Measurements from ENCODE around the gene COQ4.

Gene COQ4

DNA sequence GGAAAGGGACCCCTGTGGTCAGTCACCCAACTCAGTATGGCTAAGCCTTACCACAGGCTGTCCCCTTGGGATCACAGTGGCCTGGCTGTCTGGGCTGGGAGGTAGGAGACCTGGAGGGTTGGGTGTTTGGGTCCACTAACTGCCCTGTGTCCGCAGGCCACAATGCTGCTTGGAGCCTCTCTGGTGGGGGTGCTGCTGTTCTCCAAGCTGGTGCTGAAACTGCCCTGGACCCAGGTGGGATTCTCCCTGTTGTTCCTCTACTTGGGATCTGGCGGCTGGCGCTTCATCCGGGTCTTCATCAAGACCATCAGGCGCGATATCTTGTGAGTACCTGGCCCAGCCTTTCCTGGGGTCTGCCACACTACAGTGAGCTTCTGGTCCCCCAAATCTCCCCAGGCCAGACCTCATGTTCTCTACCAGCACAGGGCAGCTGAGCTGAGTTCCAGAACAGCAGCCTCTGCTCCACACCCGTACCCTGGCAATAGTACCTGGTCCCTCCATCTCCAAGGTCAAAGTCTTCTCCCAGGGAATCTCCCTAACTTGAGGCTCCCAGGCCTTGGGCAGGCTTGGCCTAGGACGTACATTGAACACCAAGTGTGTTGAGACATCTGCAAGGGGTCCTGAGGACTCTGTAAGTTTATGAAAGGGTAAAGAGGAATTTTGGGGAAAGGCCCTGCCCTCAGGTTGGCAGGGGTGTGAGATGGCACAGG, 20.5 kb downstream of the COQ4 start:
- no peak for DNase-seq

DNA sequence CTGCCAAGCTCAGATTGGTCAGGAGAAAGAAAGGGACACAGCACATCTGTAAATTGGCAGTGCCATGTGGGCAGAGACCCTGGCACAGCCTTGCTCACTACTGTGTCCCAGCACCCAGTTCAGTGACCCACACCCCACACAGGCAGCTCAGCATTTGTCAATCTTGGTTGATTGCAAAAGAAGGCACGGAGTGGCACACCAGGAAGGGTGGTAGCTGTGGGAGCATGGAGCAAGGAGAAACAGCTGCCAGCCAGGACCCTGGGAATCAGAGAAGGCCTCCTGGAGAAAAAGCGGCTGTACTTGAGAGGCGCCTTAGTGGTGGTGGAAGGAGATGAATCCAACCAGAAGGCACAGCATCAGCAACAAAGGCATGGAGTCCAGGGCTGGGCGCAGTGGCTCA, 21.2 kb downstream of the COQ4 start:
- no peak for DNase-seq

DNA sequence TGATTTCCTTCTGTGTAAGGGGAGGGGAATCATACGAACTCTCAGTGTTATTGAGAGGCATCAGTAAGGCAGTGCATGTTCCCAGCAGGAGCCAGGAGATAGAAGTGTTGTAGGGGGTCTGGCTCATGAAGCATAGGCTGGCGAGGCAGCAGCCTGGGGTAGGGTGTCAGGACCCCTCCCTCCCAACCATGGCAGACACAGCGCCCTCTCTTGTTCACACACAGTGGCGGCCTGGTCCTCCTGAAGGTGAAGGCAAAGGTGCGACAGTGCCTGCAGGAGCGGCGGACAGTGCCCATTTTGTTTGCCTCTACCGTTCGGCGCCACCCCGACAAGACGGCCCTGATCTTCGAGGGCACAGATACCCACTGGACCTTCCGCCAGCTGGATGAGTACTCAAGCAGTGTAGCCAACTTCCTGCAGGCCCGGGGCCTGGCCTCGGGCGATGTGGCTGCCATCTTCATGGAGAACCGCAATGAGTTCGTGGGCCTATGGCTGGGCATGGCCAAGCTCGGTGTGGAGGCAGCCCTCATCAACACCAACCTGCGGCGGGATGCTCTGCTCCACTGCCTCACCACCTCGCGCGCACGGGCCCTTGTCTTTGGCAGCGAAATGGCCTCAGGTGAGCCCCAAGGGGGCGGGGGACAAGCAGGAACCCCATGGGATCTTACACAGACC, 22.4 kb downstream of the COQ4 start:
- DNase-seq: no peak

DNA sequence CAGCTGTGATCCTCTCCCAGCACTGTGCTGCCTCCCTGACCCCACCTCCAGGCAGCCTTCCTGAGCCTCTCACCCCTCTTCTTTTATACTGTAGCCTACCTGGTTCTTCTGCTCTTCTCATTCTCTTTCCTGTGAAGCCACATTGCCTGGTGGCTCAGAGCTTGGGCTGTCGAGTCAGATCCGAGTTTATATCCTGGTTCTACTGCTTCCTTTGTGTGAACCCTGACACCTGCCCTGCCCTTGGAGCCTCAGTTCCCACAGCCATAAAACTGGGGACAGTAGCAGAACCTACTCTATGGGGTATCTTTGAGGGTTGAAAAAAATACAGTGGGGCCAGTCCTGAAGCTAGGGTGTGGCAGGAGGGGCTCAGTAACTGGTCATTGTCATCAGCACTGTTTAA, 26.5 kb downstream of the COQ4 start:
- no peak for DNase-seq

DNA sequence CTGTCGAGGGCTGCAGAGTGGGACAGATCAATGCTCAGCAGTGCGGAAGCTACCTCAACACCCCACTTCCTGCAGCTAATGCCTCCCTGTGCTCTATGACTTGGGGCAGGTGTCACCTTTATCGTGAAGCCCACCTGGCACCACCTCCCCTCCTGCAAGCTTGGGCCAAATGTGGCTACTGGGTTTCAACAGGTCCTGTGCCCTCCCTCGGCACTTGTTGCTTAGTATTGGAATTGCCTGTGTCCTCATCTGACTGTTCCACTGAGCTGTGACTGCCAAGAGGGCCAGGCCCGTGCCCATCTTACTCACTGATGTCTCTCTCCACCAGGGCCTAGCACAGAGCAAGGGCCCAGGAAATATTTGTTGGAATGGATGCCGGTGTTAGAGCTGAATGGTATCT, 27.1 kb downstream of the COQ4 start:
- no peak for DNase-seq

DNA sequence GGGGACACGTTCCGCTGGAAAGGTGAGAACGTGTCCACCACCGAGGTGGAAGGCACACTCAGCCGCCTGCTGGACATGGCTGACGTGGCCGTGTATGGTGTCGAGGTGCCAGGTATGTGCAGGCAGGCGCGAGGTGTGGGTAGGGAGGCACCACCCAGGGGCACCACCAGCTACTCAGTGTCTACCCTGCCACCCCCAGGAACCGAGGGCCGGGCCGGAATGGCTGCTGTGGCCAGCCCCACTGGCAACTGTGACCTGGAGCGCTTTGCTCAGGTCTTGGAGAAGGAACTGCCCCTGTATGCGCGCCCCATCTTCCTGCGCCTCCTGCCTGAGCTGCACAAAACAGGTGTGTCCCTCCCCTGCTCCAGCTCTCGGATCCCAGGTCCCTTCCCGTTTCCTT, 32.8 kb downstream of the COQ4 start:
- no peak for DNase-seq

DNA sequence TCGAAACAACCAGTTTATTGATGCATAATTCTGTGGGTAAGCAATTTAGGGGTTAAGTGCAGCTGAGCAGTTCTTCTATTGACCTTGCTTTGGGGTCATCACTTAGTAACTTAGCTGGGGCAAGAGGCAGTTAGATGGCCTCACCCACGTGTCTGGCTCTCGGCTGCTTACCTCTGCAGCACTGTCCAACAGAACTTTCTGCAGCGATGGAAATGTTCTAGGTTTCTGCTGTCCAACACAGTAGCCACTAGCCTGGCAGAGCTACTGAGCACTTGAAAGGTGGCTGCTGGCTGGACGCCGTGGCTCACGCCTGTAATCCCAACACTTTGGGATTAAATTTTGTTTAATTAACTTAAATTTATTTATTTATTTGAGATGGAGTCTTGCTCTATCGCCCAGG, 35.5 kb downstream of the COQ4 start:
- no peak for DNase-seq

DNA sequence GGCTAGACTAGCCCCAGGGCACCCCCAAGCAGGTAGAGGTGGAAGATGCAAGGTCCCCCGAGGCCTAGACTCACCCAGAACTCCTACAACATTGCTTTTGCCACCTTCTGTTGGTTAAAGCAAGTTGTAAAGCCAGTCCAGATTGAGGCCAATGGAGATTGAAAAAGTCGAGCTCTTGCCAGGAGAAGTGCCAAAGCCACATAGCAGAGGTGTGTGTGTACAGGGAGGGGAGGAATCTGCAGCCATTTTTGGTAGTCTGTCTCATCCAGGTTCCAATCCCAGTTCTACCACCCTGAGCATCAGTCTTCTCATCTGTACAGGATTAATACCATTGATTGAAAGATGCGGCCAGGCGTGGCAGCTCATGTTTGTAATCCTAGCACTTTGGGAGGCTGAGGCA, 36.2 kb downstream of the COQ4 start:
- DNase-seq: no peak

DNA sequence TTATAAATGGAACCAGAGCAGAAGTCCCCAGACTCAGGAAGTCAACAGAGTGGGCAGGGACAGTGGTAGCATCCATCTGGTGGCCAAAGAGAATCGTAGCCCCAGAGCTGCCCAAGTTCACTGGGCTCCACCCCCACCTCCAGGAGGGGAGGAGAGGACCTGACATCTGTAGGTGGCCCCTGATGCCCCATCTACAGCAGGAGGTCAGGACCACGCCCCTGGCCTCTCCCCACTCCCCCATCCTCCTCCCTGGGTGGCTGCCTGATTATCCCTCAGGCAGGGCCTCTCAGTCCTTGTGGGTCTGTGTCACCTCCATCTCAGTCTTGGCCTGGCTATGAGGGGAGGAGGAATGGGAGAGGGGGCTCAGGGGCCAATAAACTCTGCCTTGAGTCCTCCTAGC, 38.2 kb downstream of the COQ4 start:
- no peak for DNase-seq

DNA sequence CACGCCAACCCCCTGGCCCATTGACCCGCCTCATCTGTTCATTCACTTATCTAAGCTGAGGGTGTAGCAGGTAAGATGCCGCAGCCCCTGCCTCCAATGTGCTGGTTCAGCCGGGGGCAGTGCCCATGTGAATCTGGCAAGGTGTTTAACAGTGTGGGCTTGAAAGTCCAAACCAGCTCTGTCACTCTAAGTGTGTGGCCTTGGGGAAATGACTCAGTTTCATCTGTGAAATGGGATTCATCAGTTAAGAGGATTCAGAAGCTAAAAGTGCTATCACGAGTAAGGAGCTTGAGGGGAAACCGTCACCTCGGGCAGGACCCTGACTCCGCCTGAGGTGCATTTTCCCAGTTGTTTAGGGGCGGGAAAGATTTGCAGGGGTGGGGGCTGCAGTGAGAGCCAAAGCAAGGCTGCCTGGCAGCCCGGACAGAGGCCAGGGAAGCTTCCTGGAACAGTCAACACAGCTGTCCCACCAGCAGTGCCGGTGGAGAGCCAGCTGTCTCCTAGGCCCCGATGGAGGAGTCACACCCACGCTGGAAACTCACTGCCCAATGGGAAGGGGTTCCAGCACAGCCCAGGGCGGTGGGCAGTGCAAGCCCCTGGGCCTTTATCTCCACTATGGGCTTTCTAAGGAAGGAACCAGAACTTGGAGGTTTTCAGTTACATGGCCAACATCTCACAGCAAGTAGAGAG, 38.8 kb downstream of the COQ4 start:
- no peak for DNase-seq

DNA sequence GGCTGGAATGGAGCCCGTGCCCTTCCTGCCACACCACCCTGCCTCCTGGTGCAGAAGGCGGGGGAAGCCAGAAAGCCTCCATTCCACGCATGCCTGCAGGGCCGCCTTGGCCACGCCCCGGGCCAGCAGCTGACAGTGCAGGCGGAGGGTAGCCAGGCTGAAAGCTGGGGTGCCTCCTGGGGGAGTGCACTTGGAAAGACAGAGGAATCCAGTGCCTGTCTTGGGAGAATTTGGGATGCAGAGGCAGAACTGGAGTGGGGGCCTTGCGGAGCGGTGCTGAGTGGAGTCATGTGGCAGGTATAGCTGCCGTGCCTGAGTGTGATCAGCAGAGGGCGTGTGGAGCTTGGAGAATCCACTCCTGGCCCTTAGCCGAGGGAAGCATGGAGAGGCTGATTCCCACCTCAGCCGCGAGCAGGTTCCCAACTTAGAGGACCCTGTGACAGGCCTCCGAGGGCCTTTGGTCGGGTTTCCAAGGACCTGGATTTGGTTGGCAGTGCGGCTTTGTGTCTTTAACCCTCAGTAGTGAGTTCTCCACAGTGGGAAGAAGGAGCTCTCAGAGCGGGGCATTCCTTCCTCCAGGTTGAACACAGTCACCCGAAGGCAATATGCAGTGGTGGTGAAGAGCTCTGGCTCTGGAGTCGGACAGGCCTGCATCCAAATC, 39.5 kb downstream of the COQ4 start:
- peak; percentile 66 for DNase-seq

DNA sequence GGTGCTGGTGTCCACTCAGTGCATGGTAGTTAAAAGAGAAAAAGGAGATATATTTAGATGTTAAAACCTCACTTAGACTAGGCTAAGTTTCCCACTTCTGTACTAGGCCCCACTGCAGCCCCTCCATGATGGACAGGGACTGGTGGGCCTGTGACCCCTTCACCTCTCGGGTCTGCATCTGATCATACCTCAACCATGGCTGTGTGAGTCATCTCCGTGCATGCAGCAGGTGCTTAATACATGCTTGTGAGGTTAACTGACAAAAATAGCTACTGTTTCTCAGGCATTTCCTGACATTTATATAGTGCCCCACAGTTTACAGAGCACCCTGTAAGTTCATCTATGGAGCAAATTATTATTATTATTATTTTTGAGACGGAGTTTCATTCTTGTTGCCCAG, 40.1 kb downstream of the COQ4 start:
- DNase-seq: no peak

DNA sequence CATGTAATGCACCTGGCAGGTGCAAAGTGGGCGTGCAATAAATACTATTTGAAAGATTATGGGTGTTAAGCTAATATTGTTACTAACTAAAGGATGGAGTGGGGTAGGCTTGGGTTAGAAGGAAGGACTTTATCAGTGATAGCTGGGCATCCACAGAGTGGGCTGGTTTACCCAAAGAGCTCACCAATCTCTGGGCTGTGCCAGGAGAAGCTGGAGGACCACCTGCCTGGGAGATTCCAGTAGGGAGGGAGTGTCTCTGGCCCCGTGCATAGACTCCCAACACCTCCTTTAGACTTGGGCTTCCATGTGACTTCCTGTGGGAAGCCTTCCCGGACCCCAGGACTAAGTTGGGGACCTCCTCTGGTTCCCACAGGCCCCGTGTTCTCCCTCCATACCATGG, 42.9 kb downstream of the COQ4 start:
- no peak for DNase-seq

DNA sequence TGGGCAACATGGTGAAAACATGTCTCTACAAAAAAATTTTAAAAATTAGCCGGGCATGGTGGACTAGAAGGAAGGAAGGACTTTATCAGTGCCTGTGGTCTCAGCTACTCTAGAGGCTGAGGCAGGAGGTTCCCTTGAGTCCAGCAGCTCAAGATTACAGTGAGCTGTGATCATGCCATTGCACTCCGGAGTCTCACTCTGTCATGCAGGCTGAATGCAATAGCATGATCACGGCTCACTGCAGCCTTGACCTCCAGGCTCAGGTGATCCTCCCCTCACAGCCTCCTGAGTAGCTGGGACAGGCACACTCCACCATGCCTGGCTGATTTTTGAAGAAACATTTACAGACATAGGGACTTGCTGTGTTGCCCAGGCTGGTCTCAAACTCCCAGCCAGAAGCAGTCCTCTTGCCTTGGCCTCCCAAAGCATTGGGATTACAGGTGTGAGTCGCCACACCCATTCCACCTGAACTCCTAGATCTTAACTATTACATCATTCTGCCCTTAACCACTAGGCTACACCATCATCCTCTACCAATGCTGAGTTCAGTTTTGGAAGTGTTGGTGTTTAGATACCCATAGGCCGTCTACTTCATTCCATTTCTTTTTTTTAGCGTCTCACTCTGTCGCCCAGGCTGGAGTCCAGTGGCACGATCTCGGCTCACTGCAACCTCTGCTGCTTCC, 46.5 kb downstream of the COQ4 start:
- no peak for DNase-seq

DNA sequence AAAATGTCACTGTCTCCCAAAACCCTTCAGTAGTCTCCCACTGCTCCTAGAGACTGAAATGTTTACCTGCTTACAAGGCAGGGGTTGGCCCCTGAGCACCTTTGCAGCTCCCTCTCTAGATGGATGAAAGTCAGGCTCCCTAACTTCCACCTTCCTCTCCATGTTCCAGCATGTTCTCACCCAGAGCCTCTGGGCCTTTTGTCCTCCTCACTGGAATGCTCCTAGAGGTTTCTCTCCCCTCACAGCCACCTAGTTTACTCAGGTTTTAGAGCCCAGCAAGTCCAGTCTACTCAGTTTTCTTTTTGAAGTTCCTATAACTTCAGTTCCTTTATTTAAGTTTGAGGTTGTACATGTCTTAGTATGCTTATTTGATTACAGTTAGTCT, 47.7 kb downstream of the COQ4 start:
- no peak for DNase-seq

DNA sequence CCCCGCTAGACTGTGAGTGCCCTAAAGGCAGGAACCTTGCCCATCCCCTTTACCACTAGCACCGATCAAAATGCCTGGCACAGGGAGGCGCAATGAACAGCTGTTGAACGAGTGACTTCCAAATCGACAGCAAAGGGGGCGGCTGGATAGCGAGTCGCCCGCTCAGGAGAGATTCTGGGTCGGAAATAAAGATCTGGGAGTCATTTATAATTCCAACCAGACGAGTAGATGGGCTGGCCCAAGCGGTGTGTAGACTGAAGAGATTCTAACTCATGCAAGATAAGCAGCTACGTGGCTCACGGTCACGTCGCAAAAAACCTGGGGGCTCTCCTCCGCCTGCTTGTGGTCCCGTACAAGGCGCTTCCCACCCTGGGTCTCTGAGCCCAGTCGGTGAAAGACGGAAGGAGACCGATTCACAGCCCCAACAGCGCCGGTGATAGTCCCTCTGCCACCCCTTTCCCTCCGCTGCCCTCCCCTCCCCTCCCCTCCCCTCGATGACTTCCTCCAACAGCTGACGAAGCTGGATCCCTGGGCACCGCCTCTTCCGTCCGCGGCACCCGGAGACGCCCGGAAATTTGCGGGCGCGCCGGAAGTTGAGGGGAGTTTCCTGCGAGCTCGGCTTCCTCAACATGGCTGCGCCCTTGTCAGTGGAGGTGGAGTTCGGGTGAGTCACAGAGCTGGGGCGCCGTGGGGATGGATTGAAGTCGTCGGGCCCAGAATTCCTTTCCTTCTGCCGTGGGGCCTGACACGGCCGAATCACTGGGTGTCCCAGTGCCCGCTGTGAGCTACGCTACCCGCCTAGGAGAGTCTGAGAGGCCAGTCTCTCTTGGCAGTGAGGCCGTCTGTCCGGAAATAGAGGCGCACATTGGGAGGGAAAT, 48.4 kb downstream of the COQ4 start, which contains the start of gene URM1:
TSS of gene URM1 (plus strand) at position 623 of the 878 bp plus-strand sequence. CDS start at position 630, 7 bp downstream.
- peak; percentile 95 for DNase-seq

DNA sequence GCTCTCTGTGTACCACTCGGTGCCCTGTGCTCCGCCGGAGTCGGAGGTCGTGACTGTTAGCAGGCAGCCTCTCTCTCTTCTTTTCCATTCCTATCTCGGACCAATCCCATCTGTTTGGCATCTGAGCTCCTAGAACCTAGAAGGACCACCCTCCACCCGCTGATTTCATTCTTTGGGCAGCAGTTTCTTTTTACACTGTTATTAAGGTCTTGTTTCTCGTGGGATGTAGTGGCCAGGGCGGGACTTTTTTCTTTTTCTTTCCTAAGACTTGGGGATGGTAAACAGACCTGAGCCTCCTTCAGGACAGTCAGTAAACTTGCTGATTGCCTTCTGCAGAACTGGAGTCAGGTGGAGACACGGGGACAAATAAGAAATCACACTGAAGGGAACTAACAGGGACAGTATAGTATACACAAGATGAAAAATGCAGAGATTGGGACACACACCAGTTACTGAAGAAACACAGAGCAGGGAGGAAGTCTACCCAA, 49.0 kb downstream of the COQ4 start:
- no peak for DNase-seq

DNA sequence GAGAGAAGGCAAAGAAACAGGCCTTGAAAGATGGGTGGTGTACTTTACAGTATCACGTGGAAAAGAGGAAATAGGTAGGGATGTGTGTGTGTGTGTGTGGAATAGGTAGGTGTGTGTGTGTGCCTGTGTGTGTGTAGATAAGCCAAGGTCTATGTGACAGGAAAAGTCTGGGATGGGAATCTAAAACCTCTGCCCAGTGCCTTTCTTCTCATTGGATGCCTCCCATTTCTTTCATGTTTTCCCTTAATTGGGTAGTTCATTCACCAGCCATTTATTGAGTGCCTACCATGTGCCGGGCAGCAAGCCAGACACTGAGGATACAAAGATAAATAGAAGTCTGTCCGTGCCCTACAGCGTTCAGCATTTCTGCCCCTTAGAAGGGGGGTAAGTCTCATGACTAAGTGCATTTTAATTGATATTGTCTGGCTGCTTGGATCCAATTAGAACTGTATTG, 49.6 kb downstream of the COQ4 start:
- no peak for DNase-seq

DNA sequence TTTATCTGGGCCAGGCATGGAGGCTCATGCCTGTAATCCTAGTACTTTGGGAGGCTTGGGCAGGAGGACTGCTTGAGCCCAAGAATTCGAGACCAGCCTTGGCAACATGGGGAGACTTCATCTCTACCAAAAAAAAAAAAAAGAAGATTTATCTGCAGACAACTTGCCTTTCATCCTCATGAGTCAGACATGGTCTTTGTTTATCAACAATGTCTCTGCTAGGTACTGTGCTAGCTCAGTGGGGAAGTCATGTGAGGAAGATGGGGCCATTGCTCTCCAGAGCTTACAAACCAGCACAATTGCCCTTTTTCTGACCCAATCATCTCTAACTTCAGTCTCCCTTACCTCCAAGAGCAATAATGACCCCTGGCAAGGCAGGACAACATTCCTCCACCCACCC, 50.1 kb downstream of the COQ4 start:
- DNase-seq: no peak

DNA sequence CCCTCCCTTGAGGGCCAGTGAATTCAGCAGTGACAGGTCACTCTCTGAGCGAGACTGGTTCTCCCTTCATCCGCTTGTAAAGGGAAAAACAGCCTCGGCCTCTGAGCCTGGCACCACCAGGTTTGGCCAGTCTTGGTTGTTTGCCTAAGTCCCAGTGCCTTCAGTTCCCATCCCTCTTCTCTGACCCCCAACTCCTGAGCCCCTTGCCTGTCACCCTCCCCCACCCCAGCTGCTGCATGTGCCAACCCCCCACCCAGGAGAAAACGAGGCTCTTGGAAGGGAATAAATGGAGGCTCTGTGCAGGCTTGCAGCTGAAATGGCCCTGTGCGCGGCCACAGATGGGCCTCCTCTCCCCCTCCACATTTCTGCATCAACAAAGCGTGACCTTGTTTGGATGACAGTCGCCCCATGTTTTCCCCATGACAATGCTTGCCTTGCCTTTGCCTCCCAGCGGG, 51.6 kb downstream of the COQ4 start:
- no peak for DNase-seq

DNA sequence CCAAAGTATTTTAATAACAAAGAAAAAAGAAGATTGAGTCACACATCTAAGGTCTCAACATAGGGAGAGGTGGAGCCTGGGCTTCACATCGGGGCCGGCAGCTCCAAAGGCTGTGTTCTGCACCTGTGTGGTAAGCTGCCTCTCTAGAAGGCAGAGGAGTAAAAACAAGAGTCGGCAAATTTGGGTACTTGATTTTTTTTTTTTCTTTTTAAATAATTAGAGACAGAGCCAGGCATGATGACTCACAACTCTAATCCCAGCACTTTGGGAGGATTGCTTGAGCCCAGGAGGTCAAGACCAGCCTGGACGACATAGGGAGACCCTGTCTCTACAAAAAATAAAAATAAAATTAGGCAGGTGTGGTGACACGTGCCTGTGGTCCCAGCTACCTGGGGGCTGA, 53.2 kb downstream of the COQ4 start:
- no peak for DNase-seq

DNA sequence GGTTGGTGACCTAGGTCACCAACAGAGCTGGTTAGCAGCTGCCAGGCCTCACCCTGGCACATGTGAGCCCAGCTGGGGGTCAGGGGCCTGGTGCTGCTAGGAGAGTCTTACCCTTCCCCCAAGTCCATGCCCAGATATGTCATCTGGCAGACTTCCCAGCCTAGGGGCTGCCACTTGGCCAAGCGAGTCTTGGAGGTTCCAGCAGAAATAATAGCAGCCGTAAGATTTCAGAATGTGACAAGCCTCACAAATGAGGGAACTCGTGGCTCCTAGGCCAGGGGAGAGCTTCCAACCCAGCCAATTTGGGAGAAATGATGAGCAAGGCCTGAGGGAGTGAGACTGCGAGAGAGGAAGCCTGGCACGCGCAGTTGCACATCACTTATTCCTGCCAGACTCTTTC, 59.6 kb downstream of the COQ4 start:
- no peak for DNase-seq
